Myocyte (in vitro differentiated cells): ENCODE measurements around the gene TAS2R60. TPM values are rescaled to one million over a fixed set of nuclear protein-coding genes. Genes with fewer than 3 reads are reported as not detected.
A peak's percentile ranks its signal among the peaks of the same experiment; 100 is the strongest.

Experiments
- DNase-seq: peaks from one replicate; pipeline ENCODE4 v3.0.0-alpha.2; 2012; ENCODE audit warnings: low read depth
- total RNA-seq: library from RNA; depleted of rRNA; stranded (reverse); fragments of >200 nt; gene quantifications from 2 replicates; pipeline ENCODE4 v1.2.3, GENCODE V29; 2014

TAS2R60 gene
- total RNA-seq, 1 donor from 2014 or later, result not detected

GRCh38 chr7:143437578-143437977 is 5.7 kb upstream of the TAS2R60 start:
- DNase-seq, result no peak

- DNase-seq, result no peak
Measured at GRCh38 chr7:143439866-143440265, 3.4 kb upstream of the TAS2R60 start.

GRCh38 chr7:143444063-143444782 is 970 bp downstream of the TAS2R60 start:
- no peak for DNase-seq

GRCh38 chr7:143444785-143445184 is 1.5 kb downstream of the TAS2R60 start:
- no peak for DNase-seq

- DNase-seq, result no peak
Measured at GRCh38 chr7:143447466-143447865, 4.2 kb downstream of the TAS2R60 start.

- no peak for DNase-seq
Measured at GRCh38 chr7:143448429-143448828, 5.2 kb downstream of the TAS2R60 start.

- no peak for DNase-seq
Measured at GRCh38 chr7:143449793-143450192, 6.5 kb downstream of the TAS2R60 start.

GRCh38 chr7:143451122-143451521 is 7.9 kb downstream of the TAS2R60 start:
- no peak for DNase-seq

GRCh38 chr7:143451746-143452145 is 8.5 kb downstream of the TAS2R60 start:
- no peak for DNase-seq

GRCh38 chr7:143452495-143452894 is 9.2 kb downstream of the TAS2R60 start:
- DNase-seq, result no peak

- DNase-seq, result no peak
Measured at GRCh38 chr7:143454091-143454680, 10.9 kb downstream of the TAS2R60 start.

- no peak for DNase-seq
Measured at GRCh38 chr7:143455491-143455890, 12.2 kb downstream of the TAS2R60 start.

- DNase-seq, result no peak
Measured at GRCh38 chr7:143455942-143456341, 12.7 kb downstream of the TAS2R60 start.

GRCh38 chr7:143456992-143457793 is 13.9 kb downstream of the TAS2R60 start:
- peak; percentile 14 for DNase-seq

GRCh38 chr7:143458263-143458662 is 15.0 kb downstream of the TAS2R60 start:
- no peak for DNase-seq

- no peak for DNase-seq
Measured at GRCh38 chr7:143458681-143459080, 15.4 kb downstream of the TAS2R60 start.

- DNase-seq, result no peak
Measured at GRCh38 chr7:143459359-143459758, 16.1 kb downstream of the TAS2R60 start.

GRCh38 chr7:143460271-143460979 is 17.2 kb downstream of the TAS2R60 start:
- no peak for DNase-seq

GRCh38 chr7:143462045-143462444 is 18.8 kb downstream of the TAS2R60 start:
- DNase-seq, result no peak

- DNase-seq, result no peak
Measured at GRCh38 chr7:143463556-143463955, 20.3 kb downstream of the TAS2R60 start.

- no peak for DNase-seq
Measured at GRCh38 chr7:143463957-143464356, 20.7 kb downstream of the TAS2R60 start.

- DNase-seq, result no peak
Measured at GRCh38 chr7:143467724-143468123, 24.5 kb downstream of the TAS2R60 start.
